Astrocyte (in vitro differentiated cells and primary cell): Measurements from ENCODE around the gene TMEM37. TPM values are rescaled to one million over a fixed set of nuclear protein-coding genes. Genes with fewer than 3 reads are reported as not detected.

Source experiments
- DNase-seq: peaks from one replicate; pipeline ENCODE4 v3.0.0-alpha.2; 2010; ENCODE audit warnings: low read depth
- FAIRE-seq: peaks from 2 replicates; lab custom pipeline; 2011; peaks lifted over from hg19 to GRCh38; lab: Jason Lieb, UNC
- H2AFZ ChIP-seq: 2 replicates; pipeline ENCODE4 v1.6.0; 2012; ENCODE audit warnings: low read depth, low read length, inconsistent platforms
- H3K27ac ChIP-seq: 2 replicates; pipeline ENCODE4 v1.5.1; 2011; ENCODE audit warnings: low read depth, low read length, inconsistent platforms
- H3K27me3 ChIP-seq: 2 replicates; pipeline ENCODE4 v1.6.0; 2011; ENCODE audit warnings: low read length, inconsistent platforms; ENCODE audit not compliant: insufficient read depth
- H3K36me3 ChIP-seq: 2 replicates; pipeline ENCODE4 v1.5.1; 2011; ENCODE audit warnings: low read length, inconsistent platforms; ENCODE audit not compliant: insufficient read depth
- H3K4me1 ChIP-seq: 2 replicates; pipeline ENCODE4 v1.5.1; 2011; ENCODE audit warnings: low read length, inconsistent platforms; ENCODE audit not compliant: insufficient read depth
- H3K4me2 ChIP-seq: 2 replicates; pipeline ENCODE4 v1.6.0; 2012; ENCODE audit warnings: low read length, inconsistent platforms
- H3K4me3 ChIP-seq: 2 replicates; pipeline ENCODE4 v1.5.1; 2011; ENCODE audit warnings: low read depth, mild to moderate bottlenecking, low read length, inconsistent platforms; ENCODE audit not compliant: insufficient read depth
- H3K79me2 ChIP-seq: 2 replicates; pipeline ENCODE4 v1.6.0; 2012; ENCODE audit warnings: mild to moderate bottlenecking, low read length, inconsistent platforms; ENCODE audit not compliant: insufficient read depth
- H3K9ac ChIP-seq: 2 replicates; pipeline ENCODE4 v1.6.0; 2012; ENCODE audit warnings: mild to moderate bottlenecking, low read length, inconsistent platforms
- H3K9me3 ChIP-seq: 2 replicates; pipeline ENCODE4 v1.5.1; 2012; ENCODE audit warnings: low read depth, mild to moderate bottlenecking, low read length, inconsistent platforms; ENCODE audit not compliant: insufficient read depth
- H4K20me1 ChIP-seq: 2 replicates; pipeline ENCODE4 v1.6.0; 2012; ENCODE audit warnings: low read length, inconsistent platforms; ENCODE audit not compliant: insufficient read depth
- H3K27ac Mint-ChIP-seq: one replicate; pipeline ENCODE4 v1.8.0; 2021; ENCODE audit warnings: mild to moderate bottlenecking, mixed read lengths; ENCODE audit not compliant: unreplicated experiment
- H3K27me3 Mint-ChIP-seq: one replicate; pipeline ENCODE4 v1.8.0; 2021; ENCODE audit warnings: low read depth, mixed read lengths; ENCODE audit not compliant: unreplicated experiment
- H3K36me3 Mint-ChIP-seq: one replicate; pipeline ENCODE4 v1.8.0; 2021; ENCODE audit warnings: low read depth, mixed read lengths; ENCODE audit not compliant: unreplicated experiment
- H3K4me1 Mint-ChIP-seq: one replicate; pipeline ENCODE4 v1.8.0; 2021; ENCODE audit warnings: low read depth, mixed read lengths; ENCODE audit not compliant: unreplicated experiment
- H3K4me3 Mint-ChIP-seq: one replicate; pipeline ENCODE4 v1.8.0; 2021; ENCODE audit warnings: mild to moderate bottlenecking, moderate library complexity, mixed read lengths; ENCODE audit not compliant: unreplicated experiment
- H3K9me3 Mint-ChIP-seq: one replicate; pipeline ENCODE4 v1.8.0; 2021; ENCODE audit warnings: mild to moderate bottlenecking, mixed read lengths; ENCODE audit not compliant: unreplicated experiment
- EZH2 ChIP-seq: IDR thresholded peaks from 2 replicates; pipeline ENCODE4 v1.6.1; 2012; ENCODE audit warnings: mild to moderate bottlenecking, low read length, inconsistent platforms; ENCODE audit not compliant: insufficient read depth
- total RNA-seq: library from RNA; stranded (reverse); gene quantifications from 2 replicates; pipeline ENCODE4 v1.2.1, GENCODE V29; 2021
- TF ChIP-seq, protein P1 (sequence below): IDR thresholded peaks from 2 replicates; pipeline ENCODE4 v1.5.1; 2011; ENCODE audit warnings: low read depth, mild to moderate bottlenecking, inconsistent platforms, low read length, moderate library complexity; ENCODE audit not compliant: insufficient read depth

Gene TMEM37
- total RNA-seq, 1 donor from 2014 or later, result 1.6 TPM

DNA sequence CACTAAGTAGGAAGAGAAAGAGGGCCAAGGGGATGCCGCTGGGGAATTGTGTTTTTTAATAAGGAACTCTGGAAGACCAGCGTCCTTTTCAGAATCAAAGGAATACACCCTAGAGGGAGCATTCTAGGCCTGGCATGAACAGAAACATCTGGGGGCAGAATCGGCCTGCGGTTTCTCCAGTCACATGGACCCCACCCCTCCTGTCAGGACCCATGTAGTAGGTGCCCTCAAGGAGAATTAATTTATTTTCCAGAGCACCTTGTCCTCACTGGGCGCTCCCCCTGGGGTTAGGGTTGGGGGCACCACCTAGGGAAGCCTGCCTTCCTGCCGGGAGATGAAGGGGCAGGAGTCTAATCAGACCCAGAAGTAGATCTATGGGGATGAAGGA lies 44.2 kb downstream of the TMEM37 start:
- Mint-ChIP-seq H3K36me3 (no peaks in the 10 kb centered on the region), H3K4me3 (no peak overlapping the region), H3K9me3 (no peaks in the 10 kb centered on the region), H3K4me1 (peaks cover 2% of the 10 kb centered on the region), H3K27ac (no peak overlapping the region), H3K27me3 (peaks cover 54% of the 10 kb centered on the region)
- FAIRE-seq, result no peak
- no peak overlapping the region for H3K9ac ChIP-seq
- TF ChIP-seq EZH2, result no peak
- TF ChIP-seq, protein P1, sequence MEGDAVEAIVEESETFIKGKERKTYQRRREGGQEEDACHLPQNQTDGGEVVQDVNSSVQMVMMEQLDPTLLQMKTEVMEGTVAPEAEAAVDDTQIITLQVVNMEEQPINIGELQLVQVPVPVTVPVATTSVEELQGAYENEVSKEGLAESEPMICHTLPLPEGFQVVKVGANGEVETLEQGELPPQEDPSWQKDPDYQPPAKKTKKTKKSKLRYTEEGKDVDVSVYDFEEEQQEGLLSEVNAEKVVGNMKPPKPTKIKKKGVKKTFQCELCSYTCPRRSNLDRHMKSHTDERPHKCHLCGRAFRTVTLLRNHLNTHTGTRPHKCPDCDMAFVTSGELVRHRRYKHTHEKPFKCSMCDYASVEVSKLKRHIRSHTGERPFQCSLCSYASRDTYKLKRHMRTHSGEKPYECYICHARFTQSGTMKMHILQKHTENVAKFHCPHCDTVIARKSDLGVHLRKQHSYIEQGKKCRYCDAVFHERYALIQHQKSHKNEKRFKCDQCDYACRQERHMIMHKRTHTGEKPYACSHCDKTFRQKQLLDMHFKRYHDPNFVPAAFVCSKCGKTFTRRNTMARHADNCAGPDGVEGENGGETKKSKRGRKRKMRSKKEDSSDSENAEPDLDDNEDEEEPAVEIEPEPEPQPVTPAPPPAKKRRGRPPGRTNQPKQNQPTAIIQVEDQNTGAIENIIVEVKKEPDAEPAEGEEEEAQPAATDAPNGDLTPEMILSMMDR, result no peak
- H2AFZ ChIP-seq, result no peak overlapping the region
- no peaks in the 10 kb centered on the region for H3K36me3 ChIP-seq
- no peak overlapping the region for H3K27ac ChIP-seq
- H4K20me1 ChIP-seq, result no peaks in the 10 kb centered on the region
- H3K79me2 ChIP-seq, result no peaks in the 10 kb centered on the region
- peaks cover 3% of the 10 kb centered on the region for H3K4me1 ChIP-seq
- H3K9me3 ChIP-seq, result no peaks in the 10 kb centered on the region
- no peak overlapping the region for H3K4me2 ChIP-seq
- H3K4me3 ChIP-seq, result no peak overlapping the region
- peaks cover 5% of the 10 kb centered on the region for H3K27me3 ChIP-seq
- no peak for DNase-seq

DNA sequence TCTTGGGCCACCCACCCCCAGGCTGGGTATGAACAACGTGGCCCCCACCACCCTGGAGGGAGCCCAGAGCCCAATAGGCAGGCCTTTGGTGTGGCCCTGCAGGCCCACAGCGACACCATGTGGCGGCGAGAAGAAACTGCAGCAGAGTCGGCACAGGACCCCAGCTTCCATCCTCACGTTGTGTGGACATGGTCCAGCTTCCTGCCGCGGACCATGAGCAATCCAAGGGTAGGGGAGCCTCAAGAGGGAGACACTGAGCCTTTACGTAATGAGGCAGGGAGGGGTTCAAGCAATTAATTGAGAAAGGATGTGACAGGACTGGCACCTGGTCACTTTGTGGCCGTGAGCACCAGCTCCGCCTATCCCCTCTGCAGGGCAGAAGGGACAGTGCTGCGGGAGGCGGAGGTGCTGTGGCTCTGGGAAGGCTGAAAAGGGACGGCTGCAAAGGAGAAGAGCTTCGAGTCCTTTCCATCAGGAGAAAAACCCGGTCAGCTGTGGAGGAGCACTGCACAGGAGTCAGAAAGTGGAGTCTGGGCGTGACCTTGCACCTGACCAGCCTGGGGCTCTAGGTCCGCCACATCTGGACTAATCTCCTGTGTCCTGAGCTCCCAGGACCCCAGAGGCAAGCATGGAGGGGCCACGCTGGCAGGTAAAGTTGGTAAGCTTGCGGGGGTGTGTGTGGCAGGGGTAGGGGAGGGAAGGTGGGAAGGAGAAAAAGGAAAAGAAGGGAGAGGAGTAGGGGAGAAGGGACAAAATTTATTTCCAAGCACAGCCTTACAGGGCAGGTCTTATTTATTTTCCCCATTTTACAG lies 44.9 kb downstream of the TMEM37 start:
- Mint-ChIP-seq H3K27ac (no peak overlapping the region), H3K36me3 (no peaks in the 10 kb centered on the region), H3K4me3 (no peak overlapping the region), H3K9me3 (no peaks in the 10 kb centered on the region), H3K27me3 (peaks cover 54% of the 10 kb centered on the region), H3K4me1 (no peaks in the 10 kb centered on the region)
- peaks cover 5% of the 10 kb centered on the region for H3K27me3 ChIP-seq
- TF ChIP-seq, protein P1, result peak; percentile 78
- no peak for TF ChIP-seq EZH2
- peak overlapping the region; percentile 50 for H2AFZ ChIP-seq
- no peak overlapping the region for H3K9ac ChIP-seq
- H3K4me1 ChIP-seq, result peaks cover 3% of the 10 kb centered on the region
- peak overlapping the region; percentile 22 for H3K4me2 ChIP-seq
- DNase-seq, result peak; percentile 36
- no peaks in the 10 kb centered on the region for H3K79me2 ChIP-seq
- H3K4me3 ChIP-seq, result no peak overlapping the region
- H3K27ac ChIP-seq, result no peak overlapping the region
- no peak for FAIRE-seq
- H4K20me1 ChIP-seq, result no peaks in the 10 kb centered on the region
- no peaks in the 10 kb centered on the region for H3K9me3 ChIP-seq
- no peaks in the 10 kb centered on the region for H3K36me3 ChIP-seq

DNA sequence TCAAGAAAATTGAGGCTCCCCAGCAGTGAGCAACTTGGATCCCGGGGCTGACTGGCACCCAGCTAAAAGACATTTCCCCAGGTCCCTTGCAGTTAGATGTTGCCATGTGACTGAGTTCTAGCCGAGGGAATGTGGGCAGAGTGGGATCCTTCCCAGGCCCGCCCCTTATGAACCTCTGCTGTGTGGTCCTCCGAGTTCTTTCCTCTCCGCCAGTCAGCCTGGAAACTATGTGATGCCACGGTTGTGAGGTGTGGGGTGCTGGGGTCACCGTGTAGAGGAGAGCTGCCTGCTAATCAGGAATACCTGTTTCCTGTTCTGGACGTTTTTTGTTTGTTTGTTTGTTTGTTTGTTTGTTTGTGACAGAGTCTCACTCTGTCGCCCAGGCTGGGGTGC lies 45.5 kb downstream of the TMEM37 start:
- TF ChIP-seq, protein P1, result no peak
- no peak for TF ChIP-seq EZH2
- Histone ChIP-seq H2AFZ (no peak overlapping the region), H3K79me2 (no peaks in the 10 kb centered on the region), H3K27me3 (peaks cover 5% of the 10 kb centered on the region), H3K9ac (no peak overlapping the region), H3K36me3 (no peaks in the 10 kb centered on the region), H3K27ac (no peak overlapping the region), H3K4me3 (no peak overlapping the region), H3K9me3 (no peaks in the 10 kb centered on the region), H4K20me1 (no peaks in the 10 kb centered on the region), H3K4me1 (peaks cover 3% of the 10 kb centered on the region), H3K4me2 (no peak overlapping the region)
- H3K9me3 Mint-ChIP-seq, result no peaks in the 10 kb centered on the region
- H3K4me3 Mint-ChIP-seq, result no peak overlapping the region
- DNase-seq (no peak), FAIRE-seq (no peak)
- peaks cover 51% of the 10 kb centered on the region for H3K27me3 Mint-ChIP-seq
- H3K4me1 Mint-ChIP-seq, result no peaks in the 10 kb centered on the region
- no peaks in the 10 kb centered on the region for H3K36me3 Mint-ChIP-seq
- no peak overlapping the region for H3K27ac Mint-ChIP-seq
